H1 (cell line): ENCODE measurements around the gene HSD17B2.

Experiments used
- BRCA1 ChIP-seq: IDR thresholded peaks from 2 replicates; pipeline ENCODE4 v1.6.1; 2012; ENCODE audit warnings: low read depth, low read length, improper control_type of control experiment
- CTCF ChIP-seq, 3 experiments: IDR thresholded peaks; 1 replicate in 2 of 3; 2 replicates in 1 of 3; pipeline versions ENCODE4 v1.5.1 to v1.6.1; 2011; ENCODE audit warnings: low read length in 3 of 3, mild to moderate bottlenecking in 3 of 3, inconsistent platforms in 2 of 3, low read depth in 1 of 3, moderate library complexity in 1 of 3; ENCODE audit not compliant: insufficient read depth in 1 of 3; ENCODE audit errors: control extremely low read depth in 1 of 3

GRCh38 chr16:82024883-82025282 is 10.2 kb upstream of the HSD17B2 start:
- no peak for TF ChIP-seq CTCF (IDR thresholded peaks at IDR 0.05; ENCODE audit: control extremely low read depth in 1 of 3, insufficient read depth in 1 of 3, low read depth in 1 of 3, low read length in 3 of 3)
- no peak for TF ChIP-seq BRCA1
